ENCODE data around the gene CHRNA9.

DNA sequence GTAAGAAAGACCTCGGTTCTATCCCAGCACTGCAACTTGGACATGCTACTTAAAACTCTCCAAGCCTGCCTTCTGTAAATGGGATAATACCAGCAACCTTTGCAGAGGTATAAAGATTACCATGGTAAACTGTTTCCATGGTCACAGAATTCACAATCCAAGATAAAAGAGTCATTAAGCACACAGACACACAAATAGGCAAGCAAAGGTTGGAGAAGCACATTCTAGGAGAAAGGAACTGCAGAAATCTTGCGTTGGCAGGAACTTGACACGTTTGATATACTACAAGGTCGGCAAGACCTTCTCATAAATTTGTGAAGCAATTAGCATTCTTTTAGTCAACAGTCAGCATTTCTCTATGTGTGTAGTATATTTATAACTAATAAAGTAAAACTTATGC, 12.3 kb upstream of the CHRNA9 start:
- TF ChIP-seq CTCF (IDR thresholded peaks at IDR 0.05; ENCODE audit: insufficient read depth, low read depth, low read length), result no peak
- TF ChIP-seq EZH2 (IDR thresholded peaks at IDR 0.05; ENCODE audit: insufficient read depth, low read length), result no peak

Data from astrocyte (in vitro differentiated cells and primary cell).